Right hindlimb (tissue), 1 donor: Measurements from ENCODE around the gene ARHGAP26.
"Not testable (repeated sequence)": the region's sequence is repeated elsewhere in the genome, so short reads cannot be mapped to it uniquely, and the experiment has no call there.

Experiments used
- DNase-seq: peaks from one replicate; pipeline ENCODE4 v3.0.0-alpha.2; 2018

The ARHGAP26 gene

DNA sequence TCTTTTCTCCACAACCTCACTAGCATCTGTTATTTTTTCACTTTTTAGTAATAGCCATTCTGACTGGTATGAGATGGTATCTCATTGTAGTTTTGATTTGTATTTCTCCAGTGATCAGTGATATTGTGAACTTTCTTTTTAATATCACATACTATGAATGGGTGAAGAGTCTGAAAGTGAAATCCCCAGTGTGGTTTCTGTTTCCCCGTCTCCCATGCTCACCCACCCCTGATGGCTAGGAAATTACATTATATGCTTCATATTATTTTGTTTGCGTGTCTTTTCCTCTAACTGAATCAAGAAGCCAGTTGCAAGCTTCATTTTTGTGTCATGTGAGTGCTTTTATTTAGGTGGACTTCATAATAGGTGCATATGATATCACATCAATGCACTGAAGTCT is 171.1 kb downstream of the ARHGAP26 start:
- no peak for DNase-seq

DNA sequence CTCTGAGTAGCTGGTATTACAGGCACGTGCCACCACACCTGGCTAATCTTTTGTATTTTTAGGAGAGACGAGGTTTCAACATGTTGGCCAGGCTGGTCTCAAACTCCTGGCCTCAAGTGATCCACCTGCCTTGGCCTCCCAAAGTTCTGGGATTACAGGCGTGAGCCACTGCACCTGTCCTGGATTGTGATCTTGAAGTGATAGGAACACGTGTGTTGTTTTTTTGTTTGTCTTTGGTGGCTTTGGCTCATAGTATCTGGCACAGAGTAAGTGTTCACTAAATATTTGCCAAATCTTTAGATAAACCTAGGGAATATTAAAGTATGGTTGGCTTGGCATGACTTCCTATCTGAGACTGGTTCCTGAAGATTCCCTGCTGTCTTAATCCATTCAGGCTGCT is 172.7 kb downstream of the ARHGAP26 start:
- DNase-seq, result no peak

DNA sequence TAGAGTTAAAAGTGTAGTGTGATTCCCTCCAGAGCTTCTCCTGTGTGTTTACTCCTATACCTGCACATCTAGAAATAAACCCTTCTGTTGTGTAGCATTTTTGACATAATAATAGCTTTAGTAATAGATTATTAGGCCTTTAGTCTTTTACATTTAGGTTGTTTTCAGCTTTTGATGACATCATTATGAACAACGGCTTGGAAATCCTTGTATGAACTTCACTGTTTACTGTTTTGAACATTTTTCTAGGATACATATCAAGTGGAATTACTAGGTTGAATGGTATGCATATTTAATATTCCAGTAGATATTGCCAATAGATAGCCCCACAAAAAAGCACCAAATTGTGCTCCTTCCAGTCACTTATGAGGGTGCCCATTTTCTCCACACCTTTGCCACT is 174.0 kb downstream of the ARHGAP26 start:
- DNase-seq, result no peak

DNA sequence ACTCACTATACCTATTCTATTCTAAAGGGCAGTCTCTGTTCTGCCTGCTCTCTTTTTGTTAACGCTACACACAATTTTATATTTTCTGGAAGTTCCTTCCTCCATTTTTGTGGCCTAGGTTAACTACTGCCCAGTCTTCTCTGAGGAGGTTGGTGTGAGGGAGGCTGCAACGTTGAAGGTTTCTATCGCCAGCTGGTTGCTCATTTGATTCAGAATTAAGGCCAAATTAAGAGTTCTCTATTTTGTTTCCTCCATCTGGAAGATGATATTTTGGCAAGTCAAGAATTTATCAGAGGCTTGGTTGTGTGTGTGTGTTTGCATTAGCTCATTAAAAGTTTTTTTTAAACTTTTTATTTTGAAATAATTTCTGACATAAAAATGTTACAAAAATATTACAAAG is 175.1 kb downstream of the ARHGAP26 start:
- DNase-seq, result no peak

DNA sequence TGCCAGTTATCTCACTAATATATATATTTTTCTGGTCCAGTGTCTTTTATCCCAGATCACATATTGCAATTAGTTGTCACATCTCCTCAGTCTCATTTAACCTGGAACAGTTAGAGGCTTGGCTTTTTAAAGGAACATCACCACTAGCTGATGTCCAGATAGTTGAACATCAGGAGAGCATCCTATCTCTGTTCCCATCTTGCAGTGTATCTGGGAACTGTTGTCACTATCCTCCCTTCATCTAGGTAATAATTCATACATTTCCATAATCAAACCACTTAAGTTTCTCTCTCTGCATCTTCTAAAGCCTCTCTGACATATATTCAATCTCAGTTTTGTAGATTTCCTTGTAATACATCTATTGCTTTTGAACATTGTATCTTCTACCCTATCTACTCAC is 175.7 kb downstream of the ARHGAP26 start:
- no peak for DNase-seq

DNA sequence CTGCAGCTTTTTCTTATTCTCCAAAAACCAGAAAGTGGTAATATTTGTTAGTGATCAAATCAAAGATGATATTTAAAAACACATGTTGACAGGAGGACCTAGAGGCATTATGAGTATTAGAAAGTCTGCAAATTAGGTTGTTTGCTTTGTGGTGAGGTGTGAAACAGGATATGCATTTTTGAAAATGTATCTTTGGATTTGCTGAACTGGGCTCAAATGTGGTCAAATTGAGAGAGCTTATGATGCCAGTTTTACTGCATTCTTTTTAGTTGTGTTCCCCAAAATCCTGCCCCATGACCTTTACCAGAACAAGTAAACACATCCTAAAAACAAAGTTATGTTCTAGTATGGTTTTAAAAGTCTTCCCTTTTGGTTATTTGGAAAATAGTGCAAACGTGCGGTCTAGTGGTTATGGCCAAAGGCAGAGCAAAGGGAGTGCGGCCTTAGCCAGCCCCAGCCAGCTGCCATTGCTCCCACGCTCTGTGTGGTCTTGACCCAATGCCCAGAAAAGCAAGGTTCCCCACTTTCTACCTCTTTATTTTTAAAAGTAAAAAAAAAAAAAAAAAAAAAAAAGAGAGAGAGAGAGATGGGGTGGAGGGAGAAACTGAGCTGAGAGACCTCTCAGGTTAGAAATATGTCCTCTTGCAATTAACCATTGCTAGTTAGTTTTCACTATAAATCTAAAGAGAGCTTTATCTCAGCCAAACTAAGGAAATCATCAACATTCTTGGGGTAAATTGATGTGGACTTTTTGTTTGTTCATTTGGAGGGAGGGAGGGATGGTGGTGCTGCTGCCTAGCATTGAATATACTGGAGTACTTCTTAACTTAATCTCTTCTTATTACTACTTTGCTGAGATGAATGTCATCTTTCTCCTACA is 176.6 kb downstream of the ARHGAP26 start:
- no peak for DNase-seq

DNA sequence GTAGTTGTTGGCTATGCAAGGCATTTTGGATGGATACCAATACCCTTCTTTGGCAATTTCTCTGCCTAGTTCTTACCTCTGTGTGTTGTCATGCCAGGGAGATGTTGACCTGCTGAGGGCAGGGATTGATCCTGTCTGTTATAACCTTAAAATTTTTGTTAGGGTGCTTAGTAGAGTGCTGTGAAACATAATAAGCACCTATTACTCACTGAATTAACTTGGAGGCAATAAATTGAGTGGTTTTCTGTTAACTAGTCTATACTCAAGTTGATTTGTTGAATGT is 177.2 kb downstream of the ARHGAP26 start:
- no peak for DNase-seq

DNA sequence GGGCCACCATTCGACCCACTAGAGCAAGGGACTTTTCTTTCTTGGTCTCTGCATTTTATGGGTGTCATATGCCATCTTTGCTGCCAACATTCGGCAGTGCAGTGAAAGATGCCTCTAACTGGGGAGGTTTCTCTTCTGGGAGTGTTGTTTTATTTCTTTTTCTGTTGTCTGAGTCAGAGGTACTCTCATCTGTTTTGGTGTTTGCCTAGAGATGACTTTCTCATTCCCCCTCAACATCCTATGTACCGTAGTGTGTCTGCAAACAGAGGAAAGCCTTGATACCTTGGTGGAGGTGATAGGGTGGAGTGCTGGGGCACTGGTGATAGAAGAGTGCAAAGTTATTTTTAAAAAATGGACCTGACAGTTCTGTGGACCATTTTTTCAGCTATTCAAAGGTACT is 182.1 kb downstream of the ARHGAP26 start:
- DNase-seq, result no peak

DNA sequence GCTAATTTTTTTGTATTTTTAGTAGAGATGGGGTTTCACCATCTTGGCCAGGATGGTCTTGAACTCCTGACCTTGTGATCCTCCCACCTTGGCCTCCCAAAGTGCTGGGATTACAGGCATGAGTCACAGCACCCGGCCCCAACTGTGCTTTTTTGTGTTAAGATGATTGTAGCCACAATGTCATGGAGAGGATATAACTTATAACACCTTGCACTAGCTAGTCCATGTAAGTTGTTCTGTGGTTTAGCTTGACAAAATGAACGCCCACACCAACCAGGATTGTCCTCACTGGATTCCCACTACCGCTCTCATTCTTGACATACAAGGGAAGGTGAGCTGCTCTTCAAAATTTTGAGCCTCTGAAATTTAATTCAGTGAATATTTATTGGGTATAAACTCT is 182.7 kb downstream of the ARHGAP26 start:
- DNase-seq, result not testable (repeated sequence)

DNA sequence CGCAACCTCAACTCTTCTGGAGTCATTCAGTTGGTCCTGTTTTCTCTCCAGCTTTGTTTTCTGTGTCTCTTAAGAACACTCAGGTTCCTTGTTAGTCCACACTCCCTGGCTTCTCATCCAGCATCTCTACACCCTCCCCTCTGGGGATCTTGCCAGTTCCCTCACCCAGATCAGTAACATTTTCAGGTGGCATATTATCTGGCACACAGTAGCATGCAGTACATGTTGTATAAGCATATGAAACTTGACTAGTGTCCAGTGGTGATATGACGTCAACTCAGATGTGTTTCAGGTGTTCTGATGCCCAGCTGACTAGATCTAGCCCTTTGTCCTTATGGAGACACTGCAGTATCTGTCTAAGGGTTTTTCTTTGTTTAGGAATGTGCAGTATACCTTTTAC is 184.3 kb downstream of the ARHGAP26 start:
- DNase-seq, result no peak

DNA sequence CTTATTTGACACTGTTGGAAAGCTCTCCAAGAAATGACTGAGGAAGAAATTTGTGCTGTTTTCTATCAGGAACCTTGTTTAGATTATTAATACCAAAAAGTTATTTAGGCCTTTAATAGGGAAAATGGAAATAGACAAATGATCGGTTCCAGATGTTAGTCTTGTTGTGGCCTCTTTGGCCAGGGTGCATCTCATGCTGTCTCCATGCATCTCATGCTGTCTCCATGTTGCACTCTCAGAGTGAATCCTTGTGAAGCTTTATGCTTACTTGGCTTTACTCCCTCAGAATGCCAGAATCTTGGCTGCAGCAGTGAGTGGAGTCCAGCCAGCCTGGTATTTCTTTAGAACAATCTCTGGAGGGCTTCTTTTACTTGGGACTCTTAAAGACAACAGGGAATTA is 185.5 kb downstream of the ARHGAP26 start:
- no peak for DNase-seq

DNA sequence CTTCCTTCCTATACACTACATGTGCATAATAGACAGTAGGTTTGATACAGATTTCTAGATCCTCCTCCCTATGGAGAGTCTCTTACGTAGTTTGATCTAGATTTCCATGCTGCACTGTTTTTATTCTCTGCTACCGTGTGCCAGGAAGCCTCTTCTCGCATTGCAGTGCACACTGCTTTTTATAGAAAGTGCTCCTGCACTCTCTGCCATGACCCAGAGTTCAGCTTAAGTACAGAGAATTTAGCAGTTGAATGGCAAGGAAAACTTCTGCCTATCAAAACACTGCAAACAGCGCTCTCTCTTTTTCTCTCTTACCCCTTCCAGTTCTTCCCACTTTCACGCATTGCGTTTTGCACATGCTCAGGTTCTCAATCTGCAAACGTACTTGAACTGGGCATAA is 187.4 kb downstream of the ARHGAP26 start:
- DNase-seq, result no peak

DNA sequence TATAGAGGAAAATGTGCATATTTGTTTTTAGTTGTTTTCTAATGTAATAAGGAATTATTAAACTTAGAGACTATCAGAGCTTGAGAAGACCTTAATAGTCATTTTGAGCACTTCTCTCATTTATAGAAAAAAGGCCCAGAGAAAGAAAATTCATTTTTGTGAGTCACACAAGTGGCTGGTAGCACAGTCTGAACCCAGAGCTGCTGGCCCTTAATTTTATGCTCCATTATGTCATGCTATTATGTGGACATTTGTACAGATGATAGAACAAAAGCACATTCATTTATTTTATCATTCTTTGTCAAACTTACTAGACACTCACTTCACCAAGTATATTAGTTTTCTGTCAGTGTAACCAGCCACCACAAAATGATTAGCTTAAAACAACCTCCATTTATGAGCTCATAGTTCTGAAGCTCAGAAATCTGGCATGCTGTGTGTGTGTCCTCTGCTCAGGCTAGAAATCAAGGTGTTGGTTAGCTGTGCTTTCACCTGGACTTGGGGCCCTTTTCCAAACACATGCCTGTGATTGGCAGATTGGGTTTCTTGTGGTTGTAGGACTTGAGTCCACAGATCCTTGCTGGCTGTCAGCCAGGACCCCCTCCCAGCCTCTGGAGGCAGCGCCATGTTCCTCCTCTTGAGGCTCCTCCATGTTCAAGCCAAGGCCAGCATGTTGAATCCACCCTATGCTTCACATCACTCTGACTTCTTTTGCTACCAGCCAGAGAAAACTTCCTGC is 188.9 kb downstream of the ARHGAP26 start:
- no peak for DNase-seq

DNA sequence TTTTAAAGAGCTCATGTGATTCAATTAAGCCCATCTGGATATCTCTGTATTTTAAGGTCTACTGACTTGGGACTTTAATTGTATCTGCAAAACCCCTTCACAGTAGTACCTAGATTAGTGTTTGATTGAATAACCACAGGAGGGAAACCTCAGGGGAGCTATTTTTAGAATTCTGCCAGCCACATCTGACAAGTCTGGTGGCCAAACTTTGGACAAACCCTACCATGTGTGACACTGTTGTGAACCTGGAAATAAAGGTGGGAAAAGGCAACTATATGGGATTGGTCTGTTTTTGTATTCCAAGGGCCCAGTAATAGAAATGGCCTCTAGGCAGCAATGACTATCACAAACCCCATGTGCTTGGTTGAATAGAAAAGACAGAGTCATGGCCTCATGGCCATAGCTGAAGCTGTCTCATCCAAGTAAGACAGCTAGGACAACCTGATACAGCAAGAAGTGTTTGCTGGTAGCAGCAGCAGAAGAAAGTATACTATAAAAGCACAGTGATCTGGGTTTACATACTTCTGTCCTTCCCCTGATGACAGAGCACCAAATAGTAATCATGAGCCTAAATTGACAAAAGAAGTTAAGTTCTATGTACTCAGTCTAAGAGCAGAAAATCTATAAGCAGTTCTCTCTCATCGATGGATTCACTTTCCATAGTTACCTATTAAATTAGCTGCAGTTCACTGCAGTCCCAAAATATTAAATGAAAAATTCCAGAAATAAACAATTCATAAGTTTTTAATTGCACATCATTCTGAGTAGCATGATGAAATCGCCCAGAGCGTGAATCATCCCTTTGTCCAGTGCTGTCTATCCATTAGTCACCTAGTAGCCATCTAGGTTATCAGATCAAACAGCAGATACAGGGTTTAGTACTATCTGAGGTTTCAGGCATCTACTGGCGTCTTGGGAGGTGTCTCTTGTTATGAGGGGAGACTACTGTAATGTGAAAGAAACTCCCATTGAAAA is 189.8 kb downstream of the ARHGAP26 start:
- no peak for DNase-seq

DNA sequence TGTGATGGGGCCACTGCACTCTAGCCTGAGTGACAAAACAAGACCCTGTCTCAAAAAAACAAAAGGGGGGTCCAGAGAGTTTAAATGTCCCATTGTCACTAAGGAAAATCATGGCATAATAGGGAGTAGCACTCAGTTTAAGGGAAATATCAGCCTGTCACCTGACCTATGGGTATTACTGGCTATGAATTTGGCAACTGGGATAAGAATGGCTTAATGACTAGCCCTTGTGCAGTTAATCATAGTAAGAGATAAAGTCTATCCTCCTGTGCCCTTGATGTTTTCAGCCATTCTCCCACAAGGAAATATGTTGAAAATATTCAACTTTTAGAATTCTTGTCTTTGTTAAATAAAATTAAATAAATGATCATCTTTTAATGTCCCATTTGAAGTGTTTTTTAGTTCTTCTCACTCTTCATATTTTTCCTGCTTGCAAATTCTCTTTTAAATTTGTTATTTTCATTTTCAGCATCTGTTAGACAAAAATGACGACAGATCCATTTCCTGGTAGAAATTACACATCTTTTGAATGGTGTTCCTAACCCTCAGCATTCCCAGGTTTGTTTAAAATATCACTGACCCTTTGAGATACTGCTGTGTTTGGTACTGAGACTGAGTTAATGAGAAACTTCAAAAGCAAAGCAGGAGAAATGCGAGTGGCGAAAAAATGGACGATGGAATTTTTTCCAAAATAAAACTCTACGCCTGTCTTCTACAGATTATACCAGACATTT is 191.4 kb downstream of the ARHGAP26 start:
- DNase-seq, result no peak

DNA sequence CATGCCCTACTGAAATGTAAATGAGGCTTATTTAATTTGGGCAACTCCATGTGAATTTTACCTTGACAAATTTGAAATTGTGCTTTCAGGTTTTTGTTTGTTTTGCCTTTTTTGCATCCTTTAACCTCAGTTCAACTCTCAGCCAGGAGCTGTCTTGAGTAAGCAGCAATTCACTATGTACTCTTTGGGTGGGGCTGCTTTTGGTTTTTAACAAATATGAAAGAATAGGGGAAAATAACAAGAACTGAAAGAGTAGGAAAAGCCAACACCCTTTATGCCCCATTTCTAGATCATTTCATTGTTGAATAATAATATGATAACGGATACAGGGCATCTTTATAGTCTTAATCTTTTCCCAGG is 192.0 kb downstream of the ARHGAP26 start:
- DNase-seq, result no peak

DNA sequence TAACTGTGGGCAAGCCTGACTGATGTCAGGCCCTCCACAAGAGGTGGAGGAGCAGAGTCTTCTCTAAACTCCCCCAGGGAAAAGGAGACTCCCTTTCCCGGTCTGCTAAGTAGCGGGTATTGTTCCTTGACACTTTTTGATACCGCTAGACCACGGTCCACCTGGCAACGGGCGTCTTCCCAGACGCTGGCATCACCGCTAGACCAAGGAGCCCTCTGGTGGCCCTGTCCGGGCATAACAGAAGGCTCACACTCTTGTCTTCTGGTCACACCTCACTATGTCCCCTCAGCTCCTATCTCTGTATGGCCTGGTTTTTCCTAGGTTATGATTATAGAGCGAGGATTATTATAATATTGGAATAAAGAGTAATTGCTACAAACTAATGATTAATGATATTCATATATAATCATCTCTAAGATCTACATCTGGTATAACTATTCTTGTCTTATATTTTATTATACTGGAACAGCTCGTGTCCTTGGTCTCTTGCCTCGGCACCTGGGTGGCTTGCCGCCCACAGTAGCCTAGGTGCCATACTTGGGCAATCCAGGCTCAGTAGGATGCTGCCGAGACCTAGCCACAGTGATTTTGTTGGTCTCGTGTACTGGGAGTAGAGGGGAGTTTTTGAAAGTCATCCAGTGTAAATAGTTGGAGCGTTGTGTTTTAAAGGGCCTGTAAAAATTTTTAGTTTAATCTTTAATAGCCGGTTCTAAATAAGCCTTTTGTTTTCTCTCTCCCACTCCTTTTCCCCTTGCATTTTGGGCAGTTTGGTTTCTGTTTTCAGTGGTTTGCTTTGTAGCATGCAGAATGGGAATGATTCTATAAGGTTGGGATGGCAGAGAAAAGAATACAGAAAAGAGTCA is 195.3 kb downstream of the ARHGAP26 start:
- DNase-seq, result not testable (repeated sequence)

DNA sequence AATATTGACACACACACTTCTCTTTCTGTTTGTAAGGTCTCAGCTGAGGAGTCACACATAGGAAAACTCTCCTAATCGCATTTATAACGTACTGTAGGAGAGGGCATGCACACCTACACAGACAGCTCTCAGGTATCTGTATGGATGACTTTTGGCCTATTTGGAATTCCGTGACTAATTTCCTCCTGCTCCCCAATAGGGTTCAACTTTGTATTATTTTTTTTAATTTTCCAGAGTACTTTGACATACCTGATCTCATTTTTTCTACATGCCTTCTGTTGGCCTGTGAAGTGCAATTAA is 195.9 kb downstream of the ARHGAP26 start:
- DNase-seq, result no peak

DNA sequence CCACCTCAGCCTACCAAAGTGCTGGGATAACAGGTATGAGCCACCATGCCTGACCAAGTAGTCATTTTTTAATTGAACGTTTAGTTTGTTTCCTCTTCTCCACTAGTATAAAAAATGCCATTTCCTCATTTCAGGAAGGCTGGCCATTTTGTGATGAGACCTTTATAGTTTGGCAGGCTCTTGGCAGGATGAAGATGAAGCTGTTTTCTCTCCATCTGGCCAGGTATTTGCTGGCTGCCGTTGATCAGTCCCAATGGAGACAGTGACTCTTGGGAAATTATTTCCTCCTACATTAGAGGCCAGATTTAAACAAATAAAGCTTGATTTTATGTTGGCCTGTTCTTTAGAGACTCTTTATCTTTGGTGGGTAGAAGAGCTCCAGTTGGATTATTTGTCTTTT is 199.0 kb downstream of the ARHGAP26 start:
- DNase-seq, result no peak

DNA sequence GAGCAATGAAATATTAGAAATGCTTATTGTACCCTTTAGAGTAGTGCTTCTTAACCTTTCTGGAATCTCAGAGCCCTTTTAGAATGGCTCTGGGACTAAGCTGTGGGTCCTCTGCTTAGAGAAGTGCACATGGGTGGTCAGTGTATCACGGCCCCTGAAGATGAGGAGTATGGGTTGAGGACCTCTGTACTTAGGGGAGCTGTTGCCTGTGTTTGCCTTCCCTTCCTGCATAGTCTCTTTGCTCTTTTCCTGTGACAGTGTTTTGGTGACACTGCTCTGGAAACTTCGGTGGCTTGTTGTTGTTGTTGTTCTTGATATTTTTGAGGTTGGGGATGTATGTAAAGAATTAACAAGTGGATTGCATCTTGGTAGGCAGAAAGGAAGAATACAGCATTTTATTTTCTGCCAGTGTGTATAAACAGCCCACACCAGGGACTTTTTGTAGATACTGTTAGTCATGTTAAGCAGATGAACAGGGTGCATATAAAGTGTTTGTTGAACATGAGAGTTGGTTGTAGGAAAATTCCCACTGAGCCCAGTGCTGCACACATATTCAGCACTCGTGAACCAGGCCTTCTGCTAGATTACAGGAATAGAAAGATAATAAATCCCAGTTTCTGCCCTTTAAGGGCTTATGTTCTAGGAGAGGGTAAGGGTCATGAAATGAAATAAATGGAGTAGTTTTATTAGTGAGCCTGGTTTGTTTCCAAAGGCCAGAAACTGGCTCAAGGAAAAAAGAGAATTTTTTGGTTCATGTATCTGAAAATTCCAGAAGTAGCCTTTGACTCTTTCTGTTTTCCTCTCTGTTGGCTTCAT is 199.7 kb downstream of the ARHGAP26 start:
- DNase-seq, result no peak

DNA sequence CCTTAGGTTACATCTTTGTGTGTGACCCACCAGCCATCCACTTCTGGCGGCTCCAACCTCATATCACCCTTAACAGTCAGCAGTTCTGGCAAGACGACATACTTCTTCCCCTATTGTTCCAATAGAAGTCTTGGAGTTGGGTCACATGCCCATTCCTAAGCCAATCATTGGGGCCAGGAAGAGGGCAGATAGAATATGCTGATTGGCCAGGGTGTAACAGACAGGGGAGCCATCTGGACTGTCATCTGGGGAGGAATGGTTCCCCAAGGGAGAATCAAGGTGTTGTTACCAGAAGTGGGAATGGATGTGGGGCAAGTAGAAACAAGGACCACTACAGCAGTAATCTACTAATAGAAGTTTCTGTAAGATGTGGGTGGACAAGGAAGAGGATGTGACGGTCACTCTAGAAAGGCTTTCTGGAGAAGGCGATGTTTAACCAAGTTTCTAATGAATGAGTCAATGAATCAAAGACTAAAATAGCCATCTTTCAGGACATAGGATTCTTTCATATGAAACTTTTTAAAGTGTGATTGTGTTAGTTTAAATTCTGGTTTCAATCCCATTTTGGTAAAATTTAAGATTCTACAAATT is 200.4 kb downstream of the ARHGAP26 start:
- DNase-seq, result no peak
